ENCODE measurements around the gene KRTAP10-7.

DNA sequence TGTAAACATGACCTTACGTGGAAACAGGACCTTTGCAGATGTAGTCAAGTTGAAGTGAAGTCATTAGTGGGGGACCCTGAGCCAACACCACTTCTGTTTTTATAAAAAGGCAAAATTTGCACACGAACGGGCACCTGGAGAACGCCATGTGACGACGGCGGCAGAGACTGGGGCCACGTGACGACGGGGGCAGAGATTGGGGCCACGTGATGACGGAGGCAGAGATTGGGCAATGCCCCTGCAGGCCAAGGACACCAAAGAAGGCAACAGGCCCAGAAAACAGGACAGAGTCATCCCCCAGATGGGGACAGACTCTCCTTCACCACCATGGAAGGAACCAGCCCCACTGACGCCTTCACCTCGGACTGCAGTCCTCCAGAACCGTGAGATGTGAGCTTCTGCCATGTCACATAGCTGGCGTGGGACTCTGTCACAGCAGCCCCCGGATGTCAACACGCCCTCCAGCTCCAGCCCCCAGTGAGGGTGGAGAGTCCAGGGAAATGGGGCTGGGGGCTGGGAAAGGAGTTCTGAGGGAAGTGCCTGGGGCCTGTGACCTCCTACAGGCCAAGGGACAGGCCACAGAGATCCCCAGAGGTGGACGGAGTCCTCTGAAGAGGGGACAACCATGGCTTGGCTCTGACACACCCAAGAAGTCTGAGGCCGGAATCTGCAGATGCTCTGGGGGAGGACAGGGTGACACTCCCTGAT lies 50.0 kb downstream of the KRTAP10-7 start:
- no peak for TF ChIP-seq CTCF (conservative IDR thresholded peaks at IDR 0.05)
- no peak for TF ChIP-seq ZFX (IDR thresholded peaks at IDR 0.05)
